ENCODE measurements around the gene ARPC3.
A peak's percentile ranks its signal among the peaks of the same experiment; 100 is the strongest.
"Not testable (repeated sequence)": the region's sequence is repeated elsewhere in the genome, so short reads cannot be mapped to it uniquely, and the experiment has no call there.

The ARPC3 gene

GRCh38 chr12:110449799-110450497, at the start of gene ARPC3:
Gene ARPC3, minus strand, starts transcription at chr12:110450337. Its CDS starts 77 bp downstream, at chr12:110450260.
- peak; percentile 96 for DNase-seq (ENCODE audit: low spot score)

DNA sequence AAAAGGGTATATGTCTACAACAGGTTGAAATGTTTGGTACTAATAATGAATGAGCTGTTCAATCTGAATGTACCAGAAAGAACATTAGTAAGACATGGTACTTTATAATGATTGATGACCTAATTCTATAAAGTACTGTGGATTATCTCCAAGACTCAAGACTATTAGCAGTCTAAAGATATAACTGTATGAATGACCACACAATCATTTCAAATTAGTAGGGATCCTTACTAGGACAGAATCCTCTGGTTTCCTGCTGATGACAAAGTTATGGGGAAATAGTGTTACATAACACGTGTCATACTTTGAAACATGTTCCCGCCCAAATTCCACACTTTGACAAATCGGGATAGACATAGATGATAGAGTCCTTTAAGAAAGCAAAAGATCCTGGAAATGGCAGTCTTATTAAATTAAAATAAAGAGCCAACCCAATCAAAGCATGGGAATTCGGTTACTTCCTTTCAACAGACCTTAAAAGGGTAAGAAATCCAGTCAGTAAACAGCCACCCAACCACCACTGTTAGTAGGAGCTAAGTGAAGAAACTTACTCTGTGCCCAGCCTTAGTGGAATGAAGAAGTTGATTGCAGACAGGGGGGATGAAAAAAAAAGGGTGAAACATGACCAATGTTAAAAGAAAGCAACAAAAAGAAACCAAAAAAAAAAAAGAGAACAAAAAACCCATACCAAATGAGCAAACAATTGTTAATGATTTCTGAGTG, 49.0 kb upstream of the ARPC3 start:
- no peak for DNase-seq (ENCODE audit: low spot score)

GRCh38 chr12:110475426-110475825, 25.3 kb upstream of the ARPC3 start:
- DNase-seq (ENCODE audit: low spot score) = no peak

GRCh38 chr12:110468214-110469048, 18.3 kb upstream of the ARPC3 start, which contains the start of the genes FAM216A and GPN3:
Gene FAM216A, plus strand, starts transcription at chr12:110468845. Its CDS starts 31 bp downstream, at chr12:110468876.
Gene GPN3, minus strand, starts transcription at chr12:110468257. Its CDS starts 54 bp downstream, at chr12:110468203.
- peak; percentile 99 for DNase-seq (ENCODE audit: low spot score)

- DNase-seq (ENCODE audit: low spot score) = no peak
Observed at GRCh38 chr12:110467847-110468213, 17.7 kb upstream of the ARPC3 start.

DNA sequence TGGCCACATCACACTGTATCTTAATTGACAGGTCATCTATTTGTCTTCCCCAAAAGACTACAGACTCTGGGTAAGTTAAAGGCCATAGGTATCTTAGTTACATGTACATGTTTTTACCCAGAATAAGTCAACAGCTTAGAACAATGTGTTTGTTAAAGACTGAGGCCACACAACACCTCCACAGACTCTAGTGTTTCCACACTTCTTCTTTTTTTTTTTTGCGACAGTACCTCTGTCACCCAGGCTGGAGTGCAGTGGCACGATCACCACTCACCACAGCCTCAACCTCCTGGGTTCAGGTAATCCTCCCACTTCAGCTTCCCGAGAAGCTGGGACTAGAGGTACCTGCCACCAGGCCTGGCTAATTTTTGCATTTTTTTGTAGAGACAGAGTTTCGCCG, 16.7 kb upstream of the ARPC3 start:
- no peak for DNase-seq (ENCODE audit: low spot score)

- DNase-seq (ENCODE audit: low spot score) = not testable (repeated sequence)
Observed at GRCh38 chr12:110465765-110466164, 15.6 kb upstream of the ARPC3 start.

DNA sequence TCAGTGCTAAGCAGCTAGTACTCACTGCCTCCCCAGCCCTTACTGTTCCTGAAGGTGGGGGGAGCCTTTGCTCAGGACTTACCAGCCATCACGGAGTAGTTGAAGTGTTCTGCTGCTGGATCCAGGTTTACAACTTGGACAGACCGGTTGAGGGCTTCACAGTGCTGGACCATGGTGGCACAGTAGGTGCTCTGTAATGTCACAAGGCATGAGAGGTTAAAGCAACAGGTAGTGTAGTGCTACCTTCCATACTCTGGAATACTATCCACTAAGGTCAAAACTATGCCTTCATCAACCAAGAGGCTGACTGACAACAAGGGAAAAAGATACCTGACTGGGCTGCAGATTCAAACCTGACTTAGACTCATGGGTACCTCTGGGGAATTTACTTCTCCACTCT, 14.9 kb upstream of the ARPC3 start:
- DNase-seq (ENCODE audit: low spot score) = no peak

DNA sequence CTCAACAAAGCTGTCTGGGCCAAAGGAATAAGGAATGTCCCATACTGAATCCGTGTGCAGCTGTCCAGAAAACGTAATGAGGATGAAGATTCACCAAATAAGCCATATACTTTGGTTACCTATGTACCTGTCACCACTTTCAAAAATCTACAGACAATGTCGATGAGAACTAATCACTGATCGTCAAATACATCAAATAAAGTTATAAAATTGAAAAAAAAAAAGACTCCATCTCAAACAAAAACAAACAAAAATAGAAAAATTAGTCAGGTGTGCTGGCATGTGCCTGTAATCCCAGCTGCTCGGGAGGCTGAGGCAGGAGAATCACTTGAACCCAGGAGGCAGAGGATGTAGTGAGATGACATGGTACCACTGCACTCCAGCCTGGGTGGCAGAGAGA, 11.1 kb upstream of the ARPC3 start:
- not testable (repeated sequence) for DNase-seq (ENCODE audit: low spot score)

- no peak for DNase-seq (ENCODE audit: low spot score)
Observed at GRCh38 chr12:110458756-110459155, 8.6 kb upstream of the ARPC3 start.

DNA sequence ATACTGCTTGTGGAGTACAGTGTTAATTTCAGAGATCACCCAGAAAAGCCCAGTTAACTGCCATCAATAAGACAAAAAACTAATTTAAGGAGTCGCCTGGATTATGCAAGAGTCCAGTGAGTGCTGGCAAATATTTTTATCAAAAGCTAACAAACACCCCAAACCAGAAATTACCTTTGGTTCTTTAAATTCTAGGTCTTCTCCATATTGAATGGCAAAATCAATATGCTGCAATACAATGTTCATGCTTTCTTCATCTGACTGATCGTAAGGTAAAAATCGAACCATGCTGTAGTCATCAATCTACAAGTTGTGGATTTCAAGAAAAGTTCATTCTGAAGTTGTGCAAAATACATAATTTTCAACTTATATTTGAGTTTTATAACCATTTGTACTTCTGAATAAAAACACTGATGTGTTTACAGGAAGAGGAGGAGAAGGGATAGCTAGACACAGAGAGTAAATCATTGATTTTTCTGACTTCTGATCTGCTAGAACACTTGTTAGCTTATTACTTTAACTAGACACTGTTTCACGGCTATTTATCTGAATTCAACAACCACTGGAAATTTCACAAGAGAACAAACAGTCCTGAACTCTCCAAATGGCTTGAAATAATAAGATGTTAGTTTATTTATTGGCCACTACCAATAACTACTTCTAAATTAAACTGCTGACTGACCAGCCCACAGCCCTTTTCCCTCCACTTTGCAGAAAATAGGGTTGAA, 3.6 kb upstream of the ARPC3 start:
- DNase-seq (ENCODE audit: low spot score) = no peak

- no peak for DNase-seq (ENCODE audit: low spot score)
Observed at GRCh38 chr12:110451263-110451662, 1.1 kb upstream of the ARPC3 start.

DNA sequence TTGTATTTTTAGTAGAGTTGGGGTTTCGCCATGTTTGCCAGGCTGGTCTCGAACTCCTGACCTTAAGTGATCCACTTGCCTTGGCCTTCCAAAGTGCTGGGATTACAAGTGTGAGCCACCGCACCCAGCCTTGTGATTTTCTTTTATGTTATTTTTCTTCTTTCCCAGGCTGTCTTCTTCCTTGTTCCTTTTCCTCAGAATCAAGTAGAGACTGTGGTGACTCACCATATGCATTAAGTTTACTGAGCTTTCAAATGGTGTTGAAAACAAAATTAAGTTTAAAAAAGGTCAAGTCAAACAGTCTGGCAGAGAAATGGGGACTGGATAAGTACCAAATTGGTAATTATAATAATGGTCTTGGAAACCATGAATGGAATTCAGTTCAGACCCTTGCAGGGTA, 5.7 kb downstream of the ARPC3 start:
- DNase-seq (ENCODE audit: low spot score) = no peak

- DNase-seq (ENCODE audit: low spot score) = no peak
Observed at GRCh38 chr12:110436231-110436630, 13.9 kb downstream of the ARPC3 start.

DNA sequence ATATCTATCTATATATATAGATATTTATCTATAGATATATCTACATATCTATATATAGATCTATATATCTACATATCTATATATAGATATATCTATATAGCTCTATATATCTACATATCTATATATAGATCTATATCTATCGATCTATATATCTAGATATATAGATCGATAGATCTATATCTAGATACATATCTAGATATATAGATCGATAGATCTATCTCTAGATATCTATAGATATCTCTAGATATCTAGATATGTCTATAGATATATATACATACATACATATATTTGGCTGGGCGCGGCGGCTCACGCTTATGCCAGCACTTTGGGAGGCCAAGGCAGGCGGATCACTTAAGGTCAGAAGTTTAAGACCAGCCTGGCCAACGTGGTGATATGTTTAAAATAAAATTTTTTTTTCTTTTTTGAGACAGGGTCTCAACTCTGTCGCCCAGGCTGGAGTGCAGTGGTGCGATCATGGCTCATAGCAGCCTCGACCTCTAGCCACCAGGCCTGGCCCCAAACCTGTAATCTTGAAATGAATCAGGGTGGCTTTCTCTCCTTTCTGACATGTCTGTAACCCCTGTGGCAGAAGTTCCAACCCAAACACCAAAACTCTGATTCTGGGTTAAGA, 18.1 kb downstream of the ARPC3 start:
- DNase-seq (ENCODE audit: low spot score) = no peak

- not testable (repeated sequence) for DNase-seq (ENCODE audit: low spot score)
Observed at GRCh38 chr12:110429676-110430075, 20.5 kb downstream of the ARPC3 start.

DNA sequence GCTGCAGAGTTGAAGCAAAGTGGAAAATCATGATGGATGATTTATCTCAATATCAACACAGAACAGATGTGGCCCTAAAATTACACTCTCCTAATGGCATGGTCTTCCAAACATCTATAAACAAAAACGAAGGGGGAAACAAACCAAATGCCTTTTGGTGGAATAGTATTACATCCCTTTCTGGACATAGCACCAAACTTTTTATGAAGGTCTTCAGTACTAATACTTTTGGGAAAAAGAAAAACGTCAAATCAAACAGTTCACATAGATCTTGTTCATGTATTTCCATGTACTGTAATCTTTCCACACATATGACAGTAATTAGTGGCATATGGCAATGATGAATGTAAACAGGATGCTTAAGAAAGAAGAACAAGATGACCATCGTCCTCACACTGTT, 23.7 kb downstream of the ARPC3 start:
- no peak for DNase-seq (ENCODE audit: low spot score)

DNA sequence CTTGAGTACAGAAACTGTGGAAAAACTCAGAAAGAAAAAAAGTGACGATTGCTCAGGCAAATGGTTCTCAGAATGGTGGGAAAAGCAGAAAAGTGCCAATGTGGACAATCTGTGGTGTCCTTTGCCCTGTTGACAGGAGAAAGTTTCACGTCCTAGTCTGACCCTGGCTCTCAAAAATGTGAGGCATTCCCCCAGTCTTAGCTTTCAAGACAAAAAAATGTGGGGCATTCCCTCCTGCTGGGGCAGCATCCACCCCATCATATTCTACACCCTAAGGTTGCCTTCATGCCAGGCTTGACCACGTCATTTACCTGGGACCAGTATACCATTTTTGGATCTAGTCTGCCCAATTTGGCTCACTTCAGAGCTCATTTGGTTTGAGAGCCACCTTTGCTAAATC, 25.9 kb downstream of the ARPC3 start:
- no peak for DNase-seq (ENCODE audit: low spot score)

- DNase-seq (ENCODE audit: low spot score) = no peak
Observed at GRCh38 chr12:110421701-110422100, 28.4 kb downstream of the ARPC3 start.

- no peak for DNase-seq (ENCODE audit: low spot score)
Observed at GRCh38 chr12:110421159-110421661, 28.9 kb downstream of the ARPC3 start.

- DNase-seq (ENCODE audit: low spot score) = not testable (repeated sequence)
Observed at GRCh38 chr12:110420644-110421043, 29.5 kb downstream of the ARPC3 start.
